GM21825 (cell line): ENCODE measurements around the gene CFAP119.
"Not testable (repeated sequence)": the region's sequence is repeated elsewhere in the genome, so short reads cannot be mapped to it uniquely, and the experiment has no call there.

Experiments used
- ATAC-seq: cut with Tn5 transposase; IDR thresholded peaks from one replicate; pipeline ENCODE4 v1.9.1; 2021; ENCODE audit warnings: mild to moderate bottlenecking, moderate library complexity; ENCODE audit not compliant: unreplicated experiment

CFAP119 gene

DNA sequence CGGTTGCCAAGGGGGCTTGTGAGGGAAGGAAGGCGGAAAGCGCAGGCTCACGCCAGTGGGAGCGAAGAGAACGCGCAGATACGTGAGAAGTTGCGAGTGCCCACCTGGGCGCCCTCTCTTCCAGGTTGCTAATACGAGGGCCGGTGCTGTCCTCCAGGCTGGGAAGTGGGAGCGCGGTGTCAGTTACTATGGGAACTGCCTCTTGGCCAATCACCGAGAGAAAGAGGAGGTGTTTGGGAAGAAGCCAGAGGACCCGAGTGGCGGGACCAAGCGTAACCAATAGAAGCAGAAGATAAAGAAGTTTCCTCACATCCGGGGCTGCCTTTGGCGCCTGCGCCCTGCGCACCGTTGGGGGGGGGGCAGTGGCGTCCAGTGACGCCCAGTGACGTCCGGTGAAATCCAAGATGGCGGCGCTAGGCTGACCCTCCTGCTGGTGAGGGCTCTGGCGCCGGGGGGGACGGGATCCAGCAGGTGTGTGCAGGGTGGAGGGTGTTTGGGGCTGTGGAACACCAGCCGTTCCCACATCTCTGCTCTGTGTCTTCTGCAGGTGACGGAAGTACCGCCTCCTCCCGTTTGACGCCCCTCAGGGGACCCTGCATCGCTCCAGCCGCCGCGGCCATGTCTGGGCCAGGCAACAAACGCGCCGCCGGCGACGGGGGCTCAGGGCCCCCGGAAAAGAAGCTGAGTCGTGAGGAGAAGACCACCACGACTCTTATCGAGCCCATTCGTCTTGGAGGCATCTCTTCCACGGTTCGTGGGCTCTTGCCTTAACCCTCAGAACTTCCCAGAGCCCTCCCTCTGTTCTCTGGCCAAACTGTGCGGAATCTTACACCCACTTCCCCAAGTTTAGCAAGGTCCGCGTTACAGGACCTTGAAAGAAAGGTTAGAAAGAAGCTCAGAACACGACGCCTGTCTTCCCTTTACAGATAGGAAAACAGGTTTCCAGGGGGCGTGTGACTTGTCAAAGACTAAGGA lies at the start of gene CFAP119, which contains the start of gene RNF40:
TSS of gene CFAP119 (minus strand) at position 135 of the 975 bp plus-strand sequence. CDS start 314 bp downstream, outside the sequence.
TSS of gene RNF40 (plus strand) at position 395 of the 975 bp plus-strand sequence. CDS start at position 619, 224 bp downstream.
- peak; percentile 58 for ATAC-seq

DNA sequence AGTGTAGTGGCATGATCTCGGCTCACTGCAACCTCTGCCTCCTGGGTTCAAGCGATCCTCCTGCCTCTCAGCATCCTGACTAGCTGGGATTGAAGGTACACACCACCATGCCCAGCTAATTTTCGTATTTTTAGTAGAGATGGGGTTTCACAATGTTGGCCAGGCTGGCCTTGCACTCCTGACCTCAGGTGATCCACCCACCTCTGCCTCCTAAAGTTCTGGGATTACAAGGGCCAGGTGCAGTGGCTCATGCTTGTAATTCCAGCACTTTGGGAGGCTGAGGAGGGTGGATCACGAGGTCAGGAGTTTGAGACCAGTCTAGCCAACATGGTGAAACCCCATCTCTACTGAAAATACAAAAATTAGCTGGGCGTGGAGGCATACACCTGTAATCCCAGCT lies 47.8 kb upstream of the CFAP119 start:
- not testable (repeated sequence) for ATAC-seq

GRCh38 chr16:30808890-30809426 lies 47.1 kb upstream of the CFAP119 start:
- not testable (repeated sequence) for ATAC-seq

DNA sequence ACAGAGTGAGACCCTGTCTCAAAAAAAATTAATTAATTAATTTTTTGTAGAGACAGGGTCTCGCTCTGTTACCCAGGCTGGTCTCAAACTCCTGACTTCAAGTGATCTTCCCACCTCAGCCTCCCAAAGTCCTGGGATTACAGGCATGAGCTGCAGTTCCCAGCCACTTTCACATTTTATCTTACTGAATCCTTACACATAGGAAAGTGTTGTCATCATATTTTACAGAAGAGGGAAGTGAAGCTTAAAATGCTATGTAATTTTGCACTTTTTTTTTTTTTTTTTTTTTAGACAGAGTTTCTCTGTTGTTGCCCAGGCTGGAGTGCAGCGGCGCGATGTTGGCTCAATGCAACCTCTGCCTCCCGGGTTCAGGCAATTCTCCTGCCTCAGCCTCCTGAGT lies 46.3 kb upstream of the CFAP119 start:
- no peak for ATAC-seq

GRCh38 chr16:30805370-30806169 lies 43.7 kb upstream of the CFAP119 start:
- peak; percentile 59 for ATAC-seq

DNA sequence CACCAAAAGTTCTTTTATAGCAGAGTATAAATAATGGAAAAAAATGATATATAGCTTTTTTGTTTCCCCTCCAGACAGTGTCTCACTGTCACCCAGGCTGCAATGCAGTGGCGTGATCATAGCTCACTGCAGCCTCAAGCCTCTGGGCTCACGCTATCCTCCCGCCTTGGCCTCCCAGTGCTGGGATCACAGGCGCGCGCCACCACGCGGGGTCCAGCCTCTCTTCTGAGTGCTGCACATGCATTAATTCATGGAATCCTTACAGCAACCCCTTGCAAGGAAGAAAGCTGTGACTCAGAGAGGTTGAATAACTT lies 43.2 kb upstream of the CFAP119 start:
- ATAC-seq = no peak

DNA sequence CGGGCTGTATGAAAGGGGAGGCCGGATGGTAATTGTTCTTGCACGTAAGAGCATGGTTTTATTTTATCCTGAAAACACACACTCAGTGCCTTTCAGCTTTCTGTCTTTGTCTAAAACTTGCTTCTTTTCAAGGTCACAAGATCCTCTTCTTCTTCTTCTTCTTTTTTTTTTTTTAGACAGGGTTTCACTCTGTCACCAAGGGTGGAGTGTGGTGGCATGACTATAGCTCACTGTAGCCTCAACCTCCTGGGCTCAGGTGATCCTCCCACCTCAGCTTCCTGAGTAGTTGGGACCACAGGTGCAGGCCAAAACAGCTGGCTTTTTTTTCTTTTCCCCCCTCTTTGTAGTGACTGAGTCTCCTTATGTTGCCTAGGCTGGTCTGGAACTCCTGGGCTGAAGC lies 41.1 kb upstream of the CFAP119 start:
- ATAC-seq = no peak

GRCh38 chr16:30797670-30798309 lies 35.9 kb upstream of the CFAP119 start:
- no peak for ATAC-seq

GRCh38 chr16:30794634-30795033 lies 32.8 kb upstream of the CFAP119 start:
- ATAC-seq = no peak

- no peak for ATAC-seq
Measured at GRCh38 chr16:30793508-30794069, 31.7 kb upstream of the CFAP119 start.

DNA sequence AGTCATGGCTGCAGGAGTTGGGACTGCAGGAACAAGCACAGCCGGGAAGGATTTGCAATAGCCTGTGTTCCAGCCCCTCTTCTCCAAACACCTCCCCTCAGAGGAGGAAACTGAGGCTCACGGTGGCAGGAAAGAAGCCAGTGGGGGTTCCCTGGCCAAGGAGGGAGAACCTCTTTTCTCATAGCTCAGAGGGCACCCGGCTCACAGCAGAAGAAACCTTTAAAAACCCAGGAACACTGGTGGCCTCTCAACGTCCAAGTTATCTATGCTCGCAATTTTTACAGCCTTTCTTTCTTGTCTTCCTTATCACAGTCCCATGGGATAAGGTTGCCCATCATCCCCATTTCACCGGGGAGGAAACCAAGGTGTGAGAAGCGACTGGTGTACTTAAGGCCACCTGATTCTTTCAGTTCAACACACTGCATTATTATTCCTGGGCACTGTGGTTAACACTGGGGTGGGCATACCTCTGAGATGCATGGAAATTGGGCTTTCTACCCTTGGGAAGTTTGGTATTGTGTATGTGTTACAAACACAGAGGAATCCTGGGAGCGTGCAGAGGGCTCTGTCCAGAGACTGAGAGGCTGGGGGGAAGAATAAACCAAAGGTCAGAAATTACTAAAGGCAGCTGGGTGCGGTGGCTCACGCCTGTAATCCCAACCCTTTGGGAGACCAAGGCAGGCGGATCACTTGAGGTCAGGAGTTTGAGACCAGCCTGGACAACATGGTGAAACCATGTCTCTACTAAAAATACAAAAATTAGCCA lies 25.9 kb upstream of the CFAP119 start:
- no peak for ATAC-seq

GRCh38 chr16:30786936-30787612 lies 25.2 kb upstream of the CFAP119 start, which contains the start of gene ZNF629:
ZNF629 (minus strand) TSS chr16:30787205; CDS start chr16:30784482, 2,723 bp downstream.
- ATAC-seq = no peak

DNA sequence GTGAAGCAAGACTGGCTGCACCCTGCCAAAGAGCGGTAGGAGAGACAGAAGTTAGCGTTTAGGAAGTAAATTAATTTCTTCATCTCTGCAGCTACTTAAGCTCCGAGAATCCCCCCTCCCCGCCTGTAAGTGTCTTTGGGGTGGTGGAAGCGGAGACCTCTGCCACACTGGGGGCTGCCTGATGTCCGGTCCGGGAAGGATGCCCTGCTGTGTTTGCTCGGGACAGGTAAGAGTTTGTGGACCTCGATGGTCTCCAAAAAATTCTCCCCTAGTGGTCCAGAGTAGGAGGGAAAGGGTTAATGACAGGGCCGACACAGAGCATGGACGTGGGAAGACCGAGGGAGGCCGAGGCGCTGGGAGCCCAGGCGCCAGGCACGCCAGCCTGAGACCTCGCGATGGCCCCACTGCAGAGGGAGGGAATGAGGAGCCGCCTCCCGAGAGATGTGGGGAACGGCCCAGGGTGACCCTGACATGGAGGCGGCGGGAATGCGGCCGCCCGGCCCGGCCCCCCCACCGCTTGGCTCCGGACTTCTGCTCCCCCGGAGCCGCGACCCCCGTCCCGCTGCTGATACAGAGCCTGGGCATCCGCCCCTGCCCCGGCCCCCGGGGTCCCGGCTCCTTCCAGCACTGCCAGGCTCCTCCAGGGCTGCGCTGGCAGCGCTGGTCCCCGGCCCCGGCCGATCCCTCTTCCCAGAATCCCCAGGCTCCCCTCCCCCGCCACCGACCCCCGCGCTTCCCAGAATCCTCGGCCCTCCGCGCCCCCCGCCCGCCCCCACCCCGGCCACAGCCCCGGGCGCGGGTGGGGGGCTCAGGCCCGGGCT lies 24.5 kb upstream of the CFAP119 start:
- no peak for ATAC-seq

DNA sequence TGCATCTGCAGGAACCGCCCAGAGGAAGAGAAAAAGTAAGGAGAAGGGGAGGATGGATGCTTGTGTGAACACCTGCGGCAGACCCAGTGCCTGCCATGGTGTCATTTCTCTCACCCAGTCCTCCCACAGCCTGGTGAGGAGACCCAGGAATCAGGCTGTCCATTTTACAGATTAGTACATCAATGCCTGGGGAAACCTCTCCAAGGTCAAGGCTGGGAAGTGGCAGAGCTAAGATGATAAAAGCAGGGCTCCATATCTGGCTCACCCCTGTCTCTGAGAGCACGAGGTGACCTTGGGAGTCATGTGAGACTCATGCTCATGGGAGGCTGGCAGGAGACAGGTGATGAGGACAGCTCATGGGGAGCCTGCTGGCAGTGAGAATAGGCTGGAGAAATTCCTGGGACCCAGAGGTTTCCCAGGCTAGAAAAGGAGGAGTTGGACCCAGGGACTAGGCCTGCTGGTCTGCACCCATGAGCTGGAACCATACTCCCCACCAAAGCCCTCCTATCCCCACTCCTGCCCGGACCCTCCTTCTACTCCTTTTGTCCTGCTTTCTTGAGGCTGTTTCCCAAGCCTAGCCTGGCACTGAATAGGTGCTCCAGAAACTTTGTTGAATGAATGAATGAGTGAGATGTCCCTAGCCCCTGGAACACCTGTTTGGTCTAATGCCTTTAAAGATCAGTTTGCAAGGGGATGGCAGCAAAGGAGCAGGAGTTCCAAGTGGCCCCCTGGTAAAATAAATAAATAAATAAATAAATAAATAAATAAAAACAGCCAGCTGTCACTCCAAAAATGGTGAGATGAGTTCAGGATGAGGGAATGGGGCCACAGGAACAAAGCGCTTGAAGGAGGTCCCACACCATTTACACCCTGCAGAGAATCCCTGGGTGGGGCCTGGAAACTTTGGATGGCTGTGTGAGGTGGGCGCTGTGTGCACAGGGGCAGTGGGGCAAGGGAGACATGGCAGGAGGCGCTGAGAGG lies 23.6 kb upstream of the CFAP119 start:
- no peak for ATAC-seq

- no peak for ATAC-seq
Measured at GRCh38 chr16:30784215-30784614, 22.4 kb upstream of the CFAP119 start.

DNA sequence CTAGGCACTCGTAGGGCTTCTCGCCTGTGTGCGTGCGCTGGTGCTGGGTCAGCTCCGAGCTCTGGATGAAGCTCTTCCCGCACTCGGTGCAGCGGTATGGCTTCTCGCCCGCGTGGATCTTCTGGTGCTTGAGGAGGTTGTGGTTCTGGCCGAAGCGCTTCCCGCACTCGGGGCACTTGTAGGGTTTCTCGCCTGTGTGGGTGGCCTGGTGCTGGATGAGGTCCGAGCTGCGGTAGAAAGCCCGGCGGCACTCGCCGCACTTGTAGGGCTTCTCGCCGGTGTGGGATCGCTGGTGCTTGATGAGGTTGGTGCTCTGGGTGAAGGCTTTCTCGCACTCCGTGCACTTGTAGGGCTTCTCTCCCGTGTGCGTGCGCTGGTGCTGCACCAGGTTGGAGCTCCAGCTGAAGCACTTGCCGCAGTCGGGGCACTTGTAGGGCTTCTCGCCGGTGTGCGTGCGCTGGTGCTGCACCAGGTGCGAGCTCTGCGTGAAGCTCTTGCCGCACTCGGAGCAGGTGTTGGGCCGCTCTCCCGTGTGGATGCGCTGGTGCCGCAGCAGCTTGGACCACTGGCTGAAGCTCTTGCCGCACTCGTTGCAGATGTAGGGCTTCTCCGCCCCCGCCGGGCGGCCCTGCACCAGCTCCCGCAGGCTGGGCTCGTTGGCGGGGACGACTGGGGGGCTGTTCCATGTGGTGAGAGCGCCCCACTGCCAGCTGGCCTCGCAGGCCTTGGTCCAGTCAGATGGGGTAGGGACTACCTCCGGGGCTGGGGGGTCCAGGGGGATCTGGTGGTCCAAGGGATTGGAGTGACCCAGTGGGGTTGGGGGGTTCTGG lies 21.6 kb upstream of the CFAP119 start:
- no peak for ATAC-seq
